ENCODE results near the gene TM2D1. TPM values are rescaled to one million over a fixed set of nuclear protein-coding genes. Genes with fewer than 3 reads are reported as not detected.

The TM2D1 gene
- total RNA-seq, 1 experiment from 2014 or later, result 22.7 TPM

- Histone ChIP-seq H3K9me3 (ENCODE audit: control insufficient read depth in 1 of 2, insufficient read depth in 1 of 2, low read depth in 1 of 2, low read length in 2 of 2) (no peaks in the 10 kb centered on the region), H3K27ac (ENCODE audit: low read depth, low read length) (no peak overlapping the region), H3K36me3 (ENCODE audit: control insufficient read depth in 1 of 2, insufficient read depth in 2 of 2, low read length in 2 of 2) (no peaks in the 10 kb centered on the region), H3K9ac (ENCODE audit: low read length) (no peak overlapping the region), H3K4me3 (replicated peaks in 1 of 2; ENCODE audit: low read depth in 1 of 2, low read length in 2 of 2) (no peak overlapping the region), H3K4me2 (ENCODE audit: low read length) (peak overlapping the region; percentile 69; the same call in 1 of the 2 replicates), H3K4me1 (ENCODE audit: control insufficient read depth in 1 of 2, insufficient read depth in 2 of 2, low read length in 2 of 2) (peaks cover 2 to 11% of the 10 kb centered on the region in 2 experiments; a peak in 3 of 4 replicates), H2AFZ (ENCODE audit: low read depth, low read length, poor library complexity, severe bottlenecking) (peak overlapping the region; percentile 87), H3K9me2 (ENCODE audit: insufficient read depth) (no peaks in the 10 kb centered on the region), H4K20me1 (ENCODE audit: insufficient read depth) (no peaks in the 10 kb centered on the region), H3K79me2 (ENCODE audit: insufficient read depth, low read length) (no peaks in the 10 kb centered on the region), H3K27me3 (ENCODE audit: insufficient read depth, low read length) (no peaks in the 10 kb centered on the region)
- ChIA-PET RAD21 (ENCODE audit: low non-redundant PET in 1 of 2, low total read pairs in 2 of 2, uncharacterized antibody in 2 of 2, unreplicated experiment in 2 of 2) (no interaction called here), POLR2A (no interaction called here), CTCF (no interaction called here)
- intact Hi-C loops (cut with micrococcal nuclease), result loop anchor here (10.0 kb wide), 2 partner anchors 668 to 1668 kb away; no protein-coding TSS in a partner anchor
- TF ChIP-seq SRF (IDR thresholded peaks at IDR 0.05; ENCODE audit: low read depth) (no peak), ZFX (IDR thresholded peaks at IDR 0.05) (no peak), YY1 (IDR thresholded peaks at IDR 0.05; ENCODE audit: extremely low read depth, insufficient replicate concordance, low read depth, low read length) (no peak), SP1 (IDR thresholded peaks at IDR 0.05; ENCODE audit: low read depth) (no peak), ELF1 (IDR thresholded peaks at IDR 0.05; ENCODE audit: borderline replicate concordance, low read depth) (no peak), JUND (IDR thresholded peaks at IDR 0.05) (no peak), EZH2phosphoT487 (IDR thresholded peaks at IDR 0.05; ENCODE audit: borderline replicate concordance) (no peak), CTCF (IDR thresholded peaks at IDR 0.05 in 2 of 3, conservative IDR thresholded peaks at IDR 0.05 in 1 of 3; ENCODE audit: borderline replicate concordance in 1 of 3, insufficient read depth in 1 of 3, low read depth in 2 of 3, low read length in 2 of 3) (no peak), RAD21 (IDR thresholded peaks at IDR 0.05; ENCODE audit: low read depth) (no peak), ZNF274 (IDR thresholded peaks at IDR 0.05; ENCODE audit: low read depth, low read length) (no peak), POLR2A (IDR thresholded peaks at IDR 0.05; ENCODE audit: borderline replicate concordance, extremely low read depth, insufficient read depth, insufficient read length) (no peak), TCF7L2 (IDR thresholded peaks at IDR 0.05; ENCODE audit: borderline replicate concordance, extremely low read depth, insufficient read depth, insufficient read length) (no peak), REST (IDR thresholded peaks at IDR 0.05; ENCODE audit: low read depth) (no peak), EZH2 (IDR thresholded peaks at IDR 0.05) (no peak), CEBPB (IDR thresholded peaks at IDR 0.05; ENCODE audit: low read depth) (no peak), EGR1 (IDR thresholded peaks at IDR 0.05; ENCODE audit: low read depth) (no peak), POLR2AphosphoS5 (IDR thresholded peaks at IDR 0.05; ENCODE audit: low read depth, low read length) (no peak)
- TF ChIP-seq, protein P1, sequence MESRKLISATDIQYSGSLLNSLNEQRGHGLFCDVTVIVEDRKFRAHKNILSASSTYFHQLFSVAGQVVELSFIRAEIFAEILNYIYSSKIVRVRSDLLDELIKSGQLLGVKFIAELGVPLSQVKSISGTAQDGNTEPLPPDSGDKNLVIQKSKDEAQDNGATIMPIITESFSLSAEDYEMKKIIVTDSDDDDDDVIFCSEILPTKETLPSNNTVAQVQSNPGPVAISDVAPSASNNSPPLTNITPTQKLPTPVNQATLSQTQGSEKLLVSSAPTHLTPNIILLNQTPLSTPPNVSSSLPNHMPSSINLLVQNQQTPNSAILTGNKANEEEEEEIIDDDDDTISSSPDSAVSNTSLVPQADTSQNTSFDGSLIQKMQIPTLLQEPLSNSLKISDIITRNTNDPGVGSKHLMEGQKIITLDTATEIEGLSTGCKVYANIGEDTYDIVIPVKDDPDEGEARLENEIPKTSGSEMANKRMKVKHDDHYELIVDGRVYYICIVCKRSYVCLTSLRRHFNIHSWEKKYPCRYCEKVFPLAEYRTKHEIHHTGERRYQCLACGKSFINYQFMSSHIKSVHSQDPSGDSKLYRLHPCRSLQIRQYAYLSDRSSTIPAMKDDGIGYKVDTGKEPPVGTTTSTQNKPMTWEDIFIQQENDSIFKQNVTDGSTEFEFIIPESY (IDR thresholded peaks at IDR 0.05; ENCODE audit: extremely low read depth, insufficient replicate concordance, low read length), result no peak
- TF ChIP-seq, protein P2, sequence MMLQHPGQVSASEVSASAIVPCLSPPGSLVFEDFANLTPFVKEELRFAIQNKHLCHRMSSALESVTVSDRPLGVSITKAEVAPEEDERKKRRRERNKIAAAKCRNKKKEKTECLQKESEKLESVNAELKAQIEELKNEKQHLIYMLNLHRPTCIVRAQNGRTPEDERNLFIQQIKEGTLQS (IDR thresholded peaks at IDR 0.05), result no peak
- TF ChIP-seq, protein P3, sequence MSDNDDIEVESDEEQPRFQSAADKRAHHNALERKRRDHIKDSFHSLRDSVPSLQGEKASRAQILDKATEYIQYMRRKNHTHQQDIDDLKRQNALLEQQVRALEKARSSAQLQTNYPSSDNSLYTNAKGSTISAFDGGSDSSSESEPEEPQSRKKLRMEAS (IDR thresholded peaks at IDR 0.05), result no peak
- ATAC-seq (no peak), DNase-seq (ENCODE audit: low read depth, low spot score) (no peak)
- no TSS peak for BruUV-seq (replicated peaks)
Observed at GRCh38 chr1:61642475-61643232, 82.3 kb downstream of the TM2D1 start.

All from HCT116 (cell line).